GM12865 (cell line): ENCODE measurements around the gene FADD.
A peak's percentile ranks its signal among the peaks of the same experiment; 100 is the strongest.
"Not testable (repeated sequence)": the region's sequence is repeated elsewhere in the genome, so short reads cannot be mapped to it uniquely, and the experiment has no call there.

Source experiments
- DNase-seq: peaks from one replicate; pipeline ENCODE4 v3.0.0; 2010; ENCODE audit warnings: low read depth
- H3K4me3 ChIP-seq: 2 replicates; pipeline ENCODE4 v1.5.1; 2011; ENCODE audit warnings: mild to moderate bottlenecking, low read depth, low read length, control low read depth
- TF ChIP-seq, protein P1 (sequence below): IDR thresholded peaks from 2 replicates; pipeline ENCODE4 v1.5.1; 2011; ENCODE audit warnings: low read length, control low read depth, low read depth, inconsistent platforms; ENCODE audit not compliant: insufficient read depth; ENCODE audit errors: missing control alignments

The FADD gene

GRCh38 chr11:70193411-70194292, 9.4 kb upstream of the FADD start:
- no peak for DNase-seq
- TF ChIP-seq, protein P1, sequence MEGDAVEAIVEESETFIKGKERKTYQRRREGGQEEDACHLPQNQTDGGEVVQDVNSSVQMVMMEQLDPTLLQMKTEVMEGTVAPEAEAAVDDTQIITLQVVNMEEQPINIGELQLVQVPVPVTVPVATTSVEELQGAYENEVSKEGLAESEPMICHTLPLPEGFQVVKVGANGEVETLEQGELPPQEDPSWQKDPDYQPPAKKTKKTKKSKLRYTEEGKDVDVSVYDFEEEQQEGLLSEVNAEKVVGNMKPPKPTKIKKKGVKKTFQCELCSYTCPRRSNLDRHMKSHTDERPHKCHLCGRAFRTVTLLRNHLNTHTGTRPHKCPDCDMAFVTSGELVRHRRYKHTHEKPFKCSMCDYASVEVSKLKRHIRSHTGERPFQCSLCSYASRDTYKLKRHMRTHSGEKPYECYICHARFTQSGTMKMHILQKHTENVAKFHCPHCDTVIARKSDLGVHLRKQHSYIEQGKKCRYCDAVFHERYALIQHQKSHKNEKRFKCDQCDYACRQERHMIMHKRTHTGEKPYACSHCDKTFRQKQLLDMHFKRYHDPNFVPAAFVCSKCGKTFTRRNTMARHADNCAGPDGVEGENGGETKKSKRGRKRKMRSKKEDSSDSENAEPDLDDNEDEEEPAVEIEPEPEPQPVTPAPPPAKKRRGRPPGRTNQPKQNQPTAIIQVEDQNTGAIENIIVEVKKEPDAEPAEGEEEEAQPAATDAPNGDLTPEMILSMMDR = no peak
- no peak overlapping the region for H3K4me3 ChIP-seq

DNA sequence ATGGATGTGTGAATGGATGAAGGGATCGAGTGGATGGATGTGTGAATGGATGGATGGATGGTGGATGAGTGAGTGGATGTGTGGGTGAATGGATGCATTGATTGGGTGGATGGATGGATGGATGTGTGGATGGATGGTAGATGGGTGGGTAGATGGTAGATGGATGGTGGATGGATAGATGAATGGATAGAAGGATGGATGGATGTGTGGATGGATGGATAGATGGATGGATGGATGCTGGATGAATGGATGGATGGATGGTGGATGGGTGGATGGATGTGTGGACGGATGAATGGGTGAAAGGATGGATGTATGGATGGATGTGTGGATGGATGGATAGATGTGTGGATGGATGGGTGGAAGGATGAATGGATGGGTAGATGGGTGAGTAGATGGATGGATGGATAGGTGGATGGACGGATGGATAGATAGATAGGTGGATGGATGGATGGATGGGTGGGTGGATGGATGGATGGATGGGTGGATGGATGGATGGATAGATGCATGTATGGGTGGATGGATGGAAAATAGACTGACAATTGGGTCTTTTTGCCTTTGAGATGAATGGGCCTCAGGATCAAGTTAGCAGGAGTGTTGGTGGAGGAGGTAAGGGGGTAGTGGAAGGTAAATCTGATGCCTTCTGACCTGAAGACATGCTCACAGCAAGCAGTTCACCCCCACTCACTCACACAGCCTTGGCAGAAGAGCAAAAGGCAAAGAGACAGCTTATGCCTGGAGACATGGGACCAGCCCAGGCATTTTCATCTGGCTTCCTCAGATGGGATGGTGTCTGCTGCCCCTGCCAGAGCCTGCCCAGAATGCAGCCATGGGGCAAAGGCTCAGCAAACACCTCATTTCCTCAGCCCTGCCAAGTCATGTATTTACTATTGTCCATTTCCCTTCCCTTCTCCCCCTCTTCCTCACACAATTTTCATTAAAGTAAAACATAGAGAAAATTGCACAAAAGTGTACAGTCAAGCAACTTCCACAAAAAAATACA, 8.0 kb upstream of the FADD start:
- DNase-seq = no peak

DNA sequence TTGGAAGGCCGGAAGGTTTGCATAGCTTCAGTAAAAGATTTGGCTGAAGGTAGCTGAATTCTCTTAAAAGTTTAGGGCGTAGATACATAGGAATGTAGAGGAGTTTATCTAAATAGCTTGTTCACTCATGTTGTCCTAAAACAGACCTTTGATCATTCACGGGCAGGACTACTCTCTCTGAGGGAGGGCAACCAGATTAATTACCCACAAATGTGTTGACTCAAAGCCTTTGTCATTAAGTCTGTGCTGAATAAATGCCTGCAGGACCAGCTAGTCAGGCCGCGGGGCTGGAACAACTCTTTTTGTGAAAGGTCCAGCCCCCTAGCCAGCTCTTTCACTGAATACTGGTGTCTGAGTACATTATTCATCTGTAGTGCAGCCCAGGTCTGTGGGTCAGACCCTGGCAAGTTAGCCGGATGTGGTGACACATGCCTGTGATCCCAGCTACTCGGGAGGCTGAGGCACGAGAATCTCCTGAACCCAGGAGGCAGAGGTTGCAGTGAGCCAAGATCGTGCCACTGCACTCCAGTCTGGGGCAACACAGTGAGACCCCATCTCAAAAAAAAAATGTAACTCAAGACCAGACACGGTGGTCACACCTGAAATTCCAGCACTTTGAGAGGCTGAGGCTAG, 2.8 kb upstream of the FADD start:
- no peak for DNase-seq
- TF ChIP-seq, protein P1 = no peak

More for the DNA sequence above, 8.0 kb upstream of the FADD start:
- H3K4me3 ChIP-seq = no peak overlapping the region
- TF ChIP-seq, protein P1 = no peak

DNA sequence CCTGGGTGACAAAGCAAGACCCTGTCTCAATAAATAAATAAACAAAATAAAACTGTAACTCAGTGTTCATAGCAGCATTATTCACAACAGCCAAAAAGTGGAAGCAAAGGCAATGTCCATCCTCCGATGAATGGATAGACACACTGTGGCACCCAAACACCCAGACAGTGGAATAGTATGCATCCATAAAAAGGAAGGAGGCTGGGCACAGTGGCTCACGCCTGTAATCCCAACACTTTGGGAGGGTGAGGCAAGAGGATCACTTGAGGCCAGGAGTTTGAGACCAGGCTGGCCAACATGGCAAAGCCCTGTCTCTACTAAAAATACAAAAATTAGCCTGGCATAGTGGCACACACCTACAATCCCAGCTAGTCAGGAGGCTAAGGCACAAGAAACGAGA, 2.0 kb upstream of the FADD start:
- not testable (repeated sequence) for H3K4me3 ChIP-seq, DNase-seq

More for the DNA sequence above, 2.8 kb upstream of the FADD start:
- H3K4me3 ChIP-seq = no peak overlapping the region

DNA sequence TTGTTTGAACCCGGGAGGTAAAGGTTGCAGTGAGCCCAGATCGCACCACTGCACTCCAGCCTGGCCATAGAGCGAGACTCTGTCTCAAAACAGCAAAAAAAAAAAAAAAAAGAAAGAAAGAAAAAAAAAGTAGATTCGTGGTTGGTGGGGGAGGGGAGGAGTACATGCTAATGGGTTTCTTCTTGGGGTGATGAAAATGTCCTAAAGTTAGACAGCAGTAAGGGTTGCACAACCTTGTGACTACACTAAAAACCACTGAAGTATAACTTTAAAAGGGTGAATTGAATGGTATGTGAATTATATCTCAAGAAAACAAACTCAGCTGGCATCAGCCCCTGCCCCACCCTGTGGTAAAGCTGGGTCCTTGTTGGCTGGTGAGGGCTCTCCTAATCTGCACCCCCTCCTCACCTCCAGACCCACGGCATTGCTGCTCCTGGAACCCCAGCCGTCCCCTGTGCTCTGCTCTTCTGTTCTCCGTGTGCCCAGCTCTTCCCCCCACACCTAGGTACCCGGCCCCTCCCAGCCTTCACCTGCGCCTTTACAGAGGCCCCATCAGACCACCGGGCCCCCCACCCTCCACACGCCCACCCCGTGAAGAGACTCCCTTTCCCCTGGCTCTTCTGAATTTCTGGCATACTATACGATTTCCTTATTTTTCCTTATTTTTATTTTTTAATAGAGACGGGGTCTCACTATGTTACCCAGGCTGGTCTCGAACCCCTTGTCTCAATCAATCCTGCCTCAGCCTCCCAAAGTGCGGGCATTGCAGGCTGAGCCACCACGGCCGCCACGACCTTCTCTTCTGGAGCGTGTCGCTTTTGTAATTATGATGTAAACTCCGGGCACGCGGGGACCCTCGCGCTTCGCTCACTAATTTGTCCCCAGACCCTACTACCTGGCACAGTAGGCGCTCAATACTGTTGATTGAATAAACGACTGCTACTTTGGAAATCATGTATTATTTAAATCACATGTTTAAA, 924 bp upstream of the FADD start:
- H3K4me3 ChIP-seq = peak overlapping the region; percentile 86
- TF ChIP-seq, protein P1 = no peak
- DNase-seq = no peak

DNA sequence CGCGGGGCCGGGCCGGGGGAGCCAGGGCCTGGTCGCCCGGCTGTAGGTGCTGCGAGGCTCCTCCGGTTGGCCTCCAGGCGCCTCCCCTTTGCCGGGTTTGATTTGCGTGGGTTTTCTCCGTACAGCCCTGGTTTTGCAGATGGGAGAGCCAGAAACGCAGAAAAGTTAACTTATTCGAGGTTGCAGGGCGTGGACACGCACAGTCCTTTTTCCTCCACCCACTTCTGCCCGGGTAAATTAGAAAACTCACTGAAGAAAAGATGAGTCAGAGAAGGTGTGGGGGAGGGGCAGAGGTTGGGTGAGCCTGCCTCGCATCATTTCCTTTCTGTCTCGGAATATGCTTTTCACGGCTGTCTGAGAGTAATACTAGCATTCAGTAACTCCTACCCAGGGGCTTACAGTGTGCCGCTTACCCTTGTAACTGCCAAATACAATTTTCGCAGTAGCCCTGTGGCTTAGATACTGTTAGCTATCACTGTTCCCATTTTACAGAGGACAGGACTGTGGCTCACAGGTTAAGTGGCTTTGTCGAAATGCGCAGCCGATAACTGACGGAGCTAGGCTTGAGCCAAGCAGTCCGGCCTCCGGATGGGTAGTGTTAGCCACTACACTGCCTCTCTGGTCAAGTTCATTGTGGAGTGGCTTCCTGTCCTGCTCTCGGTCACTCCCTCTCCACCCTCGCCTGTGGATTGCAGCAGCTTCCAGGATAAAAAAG, 812 bp downstream of the FADD start:
- TF ChIP-seq, protein P1 = no peak
- H3K4me3 ChIP-seq = peak overlapping the region; percentile 86
- DNase-seq = peak; percentile 86
